ENCODE data around the gene ARHGEF35.
"Not testable (repeated sequence)": the region's sequence is repeated elsewhere in the genome, so short reads cannot be mapped to it uniquely, and the experiment has no call there.

Gene ARHGEF35

DNA sequence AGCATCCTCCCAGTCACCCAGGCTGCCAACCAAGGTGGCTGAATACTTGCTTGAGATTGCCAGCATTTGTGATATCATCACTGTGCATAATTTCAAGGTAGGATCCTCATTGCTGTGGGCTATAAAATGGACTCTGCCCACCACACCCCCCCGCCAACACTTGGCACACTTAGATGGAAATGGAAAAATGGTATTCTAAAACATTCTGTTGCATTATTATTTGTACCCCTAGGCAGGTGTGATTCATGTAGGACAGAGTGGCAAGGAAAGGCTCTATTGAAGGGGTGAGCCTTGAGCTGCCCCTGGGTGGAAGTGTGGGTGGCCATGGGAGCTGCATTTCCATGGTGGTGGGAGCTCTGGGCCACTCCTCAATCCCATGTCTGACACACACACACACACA is 22.9 kb upstream of the ARHGEF35 start:
- H3K4me1 ChIP-seq (ENCODE audit: control insufficient read depth, insufficient read depth, low read length); H3K27ac ChIP-seq (ENCODE audit: insufficient read depth, low read depth, low read length, poor library complexity, severe bottlenecking); H3K9me3 ChIP-seq (ENCODE audit: control insufficient read depth, low read length); H3K4me3 ChIP-seq (ENCODE audit: insufficient read depth, low read depth, low read length); H3K27me3 ChIP-seq (ENCODE audit: control insufficient read depth, insufficient read depth, low read length, poor library complexity, severe bottlenecking); H3K36me3 ChIP-seq (ENCODE audit: control insufficient read depth, insufficient read depth, low read length): not testable (repeated sequence)
- 100% methylated on average over 1 of the region's 1 CpG; no CpG with 5 or more reads in 1 of the 2 experiments for WGBS, 2 experiments

DNA sequence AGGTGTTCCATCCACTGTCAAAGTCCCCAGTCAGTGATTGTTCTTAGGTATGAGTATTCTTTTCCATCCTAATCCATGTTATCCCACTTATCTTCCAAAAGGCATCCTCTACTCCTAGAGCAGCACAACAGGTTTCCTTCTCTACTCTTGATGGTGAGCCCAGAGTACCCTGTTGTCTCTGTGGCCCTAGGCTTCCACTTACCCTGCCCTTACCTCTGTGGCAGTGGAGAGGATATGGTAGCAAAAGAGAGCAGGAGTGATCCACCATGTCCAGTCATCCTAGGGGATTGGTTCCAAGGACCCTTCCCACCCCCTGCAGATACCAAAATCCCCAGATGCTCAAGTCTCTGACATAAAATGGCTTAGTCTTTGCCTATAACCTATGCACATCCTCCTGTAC is 21.6 kb upstream of the ARHGEF35 start:
- not testable (repeated sequence) for H3K27me3 ChIP-seq (ENCODE audit: control insufficient read depth, insufficient read depth, low read length, poor library complexity, severe bottlenecking); H3K4me1 ChIP-seq (ENCODE audit: control insufficient read depth, insufficient read depth, low read length); H3K36me3 ChIP-seq (ENCODE audit: control insufficient read depth, insufficient read depth, low read length); H3K27ac ChIP-seq (ENCODE audit: insufficient read depth, low read depth, low read length, poor library complexity, severe bottlenecking); H3K9me3 ChIP-seq (ENCODE audit: control insufficient read depth, low read length); H3K4me3 ChIP-seq (ENCODE audit: insufficient read depth, low read depth, low read length)

DNA sequence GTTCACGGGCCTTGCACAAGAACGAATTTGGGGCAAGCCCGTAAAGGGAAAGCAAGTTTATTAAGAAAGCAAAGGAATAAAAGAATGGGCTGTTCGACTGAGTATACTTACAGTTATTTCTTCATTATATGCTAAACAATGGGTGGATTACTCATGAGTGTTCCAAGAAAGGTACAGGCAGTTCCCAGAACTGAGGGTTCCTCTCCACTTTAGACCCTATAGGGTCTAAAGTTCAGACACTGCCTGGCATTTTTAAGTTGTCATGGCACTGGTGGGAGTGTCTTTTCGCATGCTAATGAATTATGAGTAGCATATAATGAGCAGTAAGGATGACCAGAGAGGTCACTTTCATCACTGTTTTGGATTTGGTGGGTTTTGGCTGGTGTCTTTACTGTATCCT is 9.7 kb upstream of the ARHGEF35 start:
- not testable (repeated sequence) for H3K4me1 ChIP-seq (ENCODE audit: control insufficient read depth, insufficient read depth, low read length); H3K27ac ChIP-seq (ENCODE audit: insufficient read depth, low read depth, low read length, poor library complexity, severe bottlenecking); H3K36me3 ChIP-seq (ENCODE audit: control insufficient read depth, insufficient read depth, low read length); H3K9me3 ChIP-seq (ENCODE audit: control insufficient read depth, low read length); H3K27me3 ChIP-seq (ENCODE audit: control insufficient read depth, insufficient read depth, low read length, poor library complexity, severe bottlenecking); H3K4me3 ChIP-seq (ENCODE audit: insufficient read depth, low read depth, low read length)
- no CpG with 5 or more reads among the region's 5 CpGs for WGBS, 2 experiments

DNA sequence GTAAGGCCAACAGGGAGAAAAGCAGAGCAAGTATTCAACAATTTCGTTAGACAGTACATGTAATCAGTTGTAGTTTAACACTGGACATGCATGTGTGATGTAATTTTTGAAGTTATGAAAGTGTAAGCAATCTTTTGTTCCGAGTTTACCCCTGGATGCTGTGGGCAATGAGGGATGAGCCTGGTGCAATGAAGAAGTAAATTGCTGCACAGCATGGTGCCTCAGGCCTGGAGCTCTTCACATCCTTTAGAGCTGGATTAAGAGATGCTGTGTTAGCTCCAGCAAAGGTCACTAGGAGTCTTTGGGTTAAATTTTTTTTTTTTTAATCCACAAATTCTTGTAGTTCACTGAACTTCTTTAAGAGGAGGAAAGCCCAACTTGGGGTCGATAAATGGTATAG is 7.5 kb upstream of the ARHGEF35 start:
- WGBS, 2 experiments = no CpG with 5 or more reads among the region's 3 CpGs
- H3K4me1 ChIP-seq (ENCODE audit: control insufficient read depth, insufficient read depth, low read length); H3K27me3 ChIP-seq (ENCODE audit: control insufficient read depth, insufficient read depth, low read length, poor library complexity, severe bottlenecking); H3K27ac ChIP-seq (ENCODE audit: insufficient read depth, low read depth, low read length, poor library complexity, severe bottlenecking); H3K4me3 ChIP-seq (ENCODE audit: insufficient read depth, low read depth, low read length); H3K36me3 ChIP-seq (ENCODE audit: control insufficient read depth, insufficient read depth, low read length); H3K9me3 ChIP-seq (ENCODE audit: control insufficient read depth, low read length): not testable (repeated sequence)

DNA sequence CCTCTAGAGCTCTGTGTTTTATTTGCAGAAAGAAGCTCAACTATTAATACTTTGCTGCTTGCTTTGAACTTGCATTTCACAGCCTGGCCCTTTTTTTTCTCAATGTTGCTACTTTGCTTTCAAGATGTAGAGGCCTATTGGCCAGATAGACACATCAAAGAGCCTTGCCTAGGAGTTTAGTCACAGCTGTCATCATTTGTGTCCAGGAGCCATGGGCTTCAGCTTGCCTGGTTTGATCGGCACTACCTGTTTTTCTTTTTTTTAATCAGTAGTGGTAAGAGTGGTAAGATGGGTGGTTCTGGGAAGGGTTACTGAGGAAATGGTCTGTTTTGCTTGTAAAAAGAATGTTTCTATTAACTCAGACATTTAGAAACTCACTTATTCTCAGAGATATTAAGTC is 6.3 kb upstream of the ARHGEF35 start:
- not testable (repeated sequence) for H3K9me3 ChIP-seq (ENCODE audit: control insufficient read depth, low read length); H3K4me3 ChIP-seq (ENCODE audit: insufficient read depth, low read depth, low read length); H3K27me3 ChIP-seq (ENCODE audit: control insufficient read depth, insufficient read depth, low read length, poor library complexity, severe bottlenecking); H3K4me1 ChIP-seq (ENCODE audit: control insufficient read depth, insufficient read depth, low read length); H3K36me3 ChIP-seq (ENCODE audit: control insufficient read depth, insufficient read depth, low read length); H3K27ac ChIP-seq (ENCODE audit: insufficient read depth, low read depth, low read length, poor library complexity, severe bottlenecking)
- WGBS, 2 experiments = no CpG with 5 or more reads among the region's 1 CpG

DNA sequence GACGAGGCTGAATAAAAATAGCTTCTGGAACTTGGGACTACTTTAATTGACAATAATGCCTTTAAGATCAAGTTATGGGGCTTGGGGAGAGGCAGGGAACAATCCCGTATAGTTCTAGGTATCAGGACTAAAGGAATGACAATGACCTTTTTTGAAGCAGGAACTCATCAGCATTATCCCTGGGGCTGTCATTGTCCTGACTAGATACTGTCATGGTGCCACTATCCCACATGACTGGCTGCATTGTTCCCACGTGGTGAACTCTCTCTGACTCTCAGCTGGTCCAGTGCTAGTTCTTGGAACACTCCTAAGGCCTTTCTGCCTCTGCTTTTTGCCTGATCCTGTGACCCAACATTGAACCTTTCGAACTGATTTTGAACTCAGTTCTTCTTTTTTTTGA is 3.3 kb upstream of the ARHGEF35 start:
- not testable (repeated sequence) for H3K4me3 ChIP-seq (ENCODE audit: insufficient read depth, low read depth, low read length); H3K4me1 ChIP-seq (ENCODE audit: control insufficient read depth, insufficient read depth, low read length); H3K36me3 ChIP-seq (ENCODE audit: control insufficient read depth, insufficient read depth, low read length); H3K27me3 ChIP-seq (ENCODE audit: control insufficient read depth, insufficient read depth, low read length, poor library complexity, severe bottlenecking); H3K9me3 ChIP-seq (ENCODE audit: control insufficient read depth, low read length); H3K27ac ChIP-seq (ENCODE audit: insufficient read depth, low read depth, low read length, poor library complexity, severe bottlenecking)
- 42 to 92% methylated on average over 1 to 3 of the region's 4 CpGs for WGBS, 2 experiments

DNA sequence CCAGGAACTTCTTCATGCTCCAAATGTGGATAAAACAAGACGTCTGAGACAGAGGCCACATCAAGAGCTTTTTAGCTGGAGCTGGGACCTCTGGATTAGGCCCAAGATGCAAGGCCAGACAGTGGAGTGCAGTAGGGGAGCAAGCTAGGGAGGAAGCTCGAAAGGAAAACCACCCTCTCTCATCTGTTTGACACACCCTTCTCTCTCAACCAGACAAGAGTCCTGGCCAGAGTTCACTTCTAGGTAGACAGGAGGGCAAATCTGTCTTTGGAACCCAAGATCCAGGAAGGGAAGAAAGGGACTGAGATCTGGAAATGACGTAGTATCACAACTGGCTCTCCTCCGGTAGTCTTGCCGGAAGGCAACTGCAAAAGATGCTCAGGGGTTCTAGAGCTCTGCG is 1.2 kb downstream of the ARHGEF35 start:
- H3K4me1 ChIP-seq (ENCODE audit: control insufficient read depth, insufficient read depth, low read length); H3K9me3 ChIP-seq (ENCODE audit: control insufficient read depth, low read length); H3K27me3 ChIP-seq (ENCODE audit: control insufficient read depth, insufficient read depth, low read length, poor library complexity, severe bottlenecking); H3K4me3 ChIP-seq (ENCODE audit: insufficient read depth, low read depth, low read length); H3K27ac ChIP-seq (ENCODE audit: insufficient read depth, low read depth, low read length, poor library complexity, severe bottlenecking); H3K36me3 ChIP-seq (ENCODE audit: control insufficient read depth, insufficient read depth, low read length): not testable (repeated sequence)
- no CpG with 5 or more reads among the region's 6 CpGs for WGBS, 2 experiments

DNA sequence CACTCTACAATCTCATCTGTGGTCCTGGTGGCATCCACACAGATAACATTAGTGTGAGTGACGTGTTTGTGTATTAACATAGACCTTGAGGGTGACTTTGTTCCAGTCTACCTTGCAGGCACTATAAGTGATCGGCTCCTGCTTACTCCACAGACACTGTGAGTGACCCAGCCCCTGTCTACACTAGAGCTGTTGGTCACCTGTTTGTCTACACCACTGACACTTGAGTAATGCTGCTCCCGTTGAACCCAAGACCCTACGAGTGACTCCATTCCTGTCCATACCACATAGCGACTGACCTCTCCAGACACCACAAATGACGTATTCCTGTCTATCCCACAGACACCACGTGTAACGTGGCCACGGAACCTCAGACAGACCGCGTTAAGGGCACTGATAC is 1.9 kb downstream of the ARHGEF35 start:
- whole genome bisulfite sequencing, 2 experiments = no CpG with 5 or more reads among the region's 11 CpGs
- not testable (repeated sequence) for H3K4me3 ChIP-seq (ENCODE audit: insufficient read depth, low read depth, low read length); H3K27ac ChIP-seq (ENCODE audit: insufficient read depth, low read depth, low read length, poor library complexity, severe bottlenecking); H3K36me3 ChIP-seq (ENCODE audit: control insufficient read depth, insufficient read depth, low read length); H3K27me3 ChIP-seq (ENCODE audit: control insufficient read depth, insufficient read depth, low read length, poor library complexity, severe bottlenecking); H3K9me3 ChIP-seq (ENCODE audit: control insufficient read depth, low read length); H3K4me1 ChIP-seq (ENCODE audit: control insufficient read depth, insufficient read depth, low read length)

DNA sequence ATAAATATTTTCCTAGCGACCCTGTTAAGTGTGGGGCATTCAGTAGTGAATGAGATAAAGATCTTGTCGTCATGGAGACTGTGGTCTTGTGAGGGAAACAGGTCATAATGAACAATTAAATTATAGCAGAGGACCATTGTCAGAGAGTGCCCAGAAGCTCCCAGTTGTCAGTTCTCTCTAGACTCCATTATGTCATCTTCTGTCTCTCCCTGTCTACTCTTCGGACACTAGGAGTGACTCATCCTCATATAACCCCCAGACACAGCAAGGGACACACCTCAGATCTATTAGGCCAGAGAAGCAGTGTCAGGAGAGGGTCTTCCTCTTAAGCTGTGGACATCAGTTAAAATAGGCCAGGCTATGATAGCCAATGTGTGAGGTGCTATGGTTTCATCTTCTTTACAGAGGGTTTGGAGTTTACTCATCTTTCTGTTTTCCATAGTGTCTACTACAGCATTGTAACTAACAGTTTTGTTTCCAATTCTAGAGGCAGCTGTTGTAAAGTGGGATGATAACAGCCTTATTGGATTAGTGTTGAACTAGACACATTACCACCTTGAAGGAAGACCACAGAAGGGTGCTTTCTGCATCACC is 7.0 kb downstream of the ARHGEF35 start:
- not testable (repeated sequence) for H3K9me3 ChIP-seq (ENCODE audit: control insufficient read depth, low read length); H3K4me3 ChIP-seq (ENCODE audit: insufficient read depth, low read depth, low read length); H3K27me3 ChIP-seq (ENCODE audit: control insufficient read depth, insufficient read depth, low read length, poor library complexity, severe bottlenecking); H3K4me1 ChIP-seq (ENCODE audit: control insufficient read depth, insufficient read depth, low read length); H3K27ac ChIP-seq (ENCODE audit: insufficient read depth, low read depth, low read length, poor library complexity, severe bottlenecking); H3K36me3 ChIP-seq (ENCODE audit: control insufficient read depth, insufficient read depth, low read length)
- no CpG with 5 or more reads among the region's 3 CpGs for WGBS, 2 experiments

DNA sequence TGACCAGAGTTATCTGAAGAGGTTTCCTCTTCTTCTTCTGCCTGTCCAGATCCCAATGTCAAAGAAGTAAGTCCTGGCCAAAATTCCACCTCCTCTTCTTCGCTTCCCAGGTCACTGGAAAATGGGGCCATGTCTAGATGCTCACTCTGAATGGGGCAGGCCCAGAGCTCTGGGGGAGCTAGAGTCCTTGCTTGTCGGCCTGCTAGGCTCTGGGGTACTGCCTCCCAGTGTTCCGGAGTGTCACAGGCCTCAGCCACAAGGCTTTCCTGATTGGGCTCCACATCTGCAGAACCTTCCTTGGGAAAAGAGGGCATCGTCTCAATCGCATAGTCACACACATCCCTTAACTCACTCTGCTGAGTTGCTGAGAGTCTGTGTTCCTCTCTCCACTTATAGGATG is 7.8 kb downstream of the ARHGEF35 start:
- not testable (repeated sequence) for H3K27ac ChIP-seq (ENCODE audit: insufficient read depth, low read depth, low read length, poor library complexity, severe bottlenecking); H3K4me1 ChIP-seq (ENCODE audit: control insufficient read depth, insufficient read depth, low read length); H3K9me3 ChIP-seq (ENCODE audit: control insufficient read depth, low read length); H3K4me3 ChIP-seq (ENCODE audit: insufficient read depth, low read depth, low read length); H3K36me3 ChIP-seq (ENCODE audit: control insufficient read depth, insufficient read depth, low read length); H3K27me3 ChIP-seq (ENCODE audit: control insufficient read depth, insufficient read depth, low read length, poor library complexity, severe bottlenecking)
- no CpG with 5 or more reads among the region's 5 CpGs for WGBS, 2 experiments

DNA sequence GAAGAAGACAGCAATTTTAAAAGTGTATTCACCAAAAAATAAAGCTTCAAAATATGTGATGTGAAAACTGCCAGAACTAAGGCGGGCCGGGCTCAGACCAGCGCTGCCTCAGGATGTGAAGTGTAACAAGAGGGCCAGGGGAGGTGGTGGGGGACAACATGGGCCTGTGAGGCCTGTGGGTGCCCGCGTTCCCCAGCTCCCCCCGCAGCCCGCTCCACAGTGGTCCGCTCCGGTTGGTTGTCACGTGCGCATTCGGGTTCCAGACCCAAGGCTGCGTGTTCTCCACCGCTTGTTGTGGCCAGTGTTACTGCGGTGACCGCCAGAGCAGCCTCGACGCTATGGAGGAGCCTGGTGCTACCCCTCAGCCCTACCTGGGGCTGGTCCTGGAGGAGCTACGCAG is 12.5 kb downstream of the ARHGEF35 start, which contains the start of gene CTAGE4:
TSS of gene CTAGE4 (plus strand) at position 301 of the 400 bp plus-strand sequence. CDS start at position 339, 38 bp downstream.
- H3K27me3 ChIP-seq (ENCODE audit: control insufficient read depth, insufficient read depth, low read length, poor library complexity, severe bottlenecking); H3K27ac ChIP-seq (ENCODE audit: insufficient read depth, low read depth, low read length, poor library complexity, severe bottlenecking); H3K4me1 ChIP-seq (ENCODE audit: control insufficient read depth, insufficient read depth, low read length); H3K9me3 ChIP-seq (ENCODE audit: control insufficient read depth, low read length); H3K36me3 ChIP-seq (ENCODE audit: control insufficient read depth, insufficient read depth, low read length); H3K4me3 ChIP-seq (ENCODE audit: insufficient read depth, low read depth, low read length): not testable (repeated sequence)
- no CpG with 5 or more reads among the region's 19 CpGs for WGBS, 2 experiments

Measured in ectodermal cell (in vitro differentiated cells).